ENCODE measurements around the gene UFSP2. TPM values are rescaled to one million over a fixed set of nuclear protein-coding genes. Genes with fewer than 3 reads are reported as not detected.

The UFSP2 gene
- total RNA-seq, 3 donors from 2014 or later, result 20.6 to 48.3 (median 37.9) TPM

DNA sequence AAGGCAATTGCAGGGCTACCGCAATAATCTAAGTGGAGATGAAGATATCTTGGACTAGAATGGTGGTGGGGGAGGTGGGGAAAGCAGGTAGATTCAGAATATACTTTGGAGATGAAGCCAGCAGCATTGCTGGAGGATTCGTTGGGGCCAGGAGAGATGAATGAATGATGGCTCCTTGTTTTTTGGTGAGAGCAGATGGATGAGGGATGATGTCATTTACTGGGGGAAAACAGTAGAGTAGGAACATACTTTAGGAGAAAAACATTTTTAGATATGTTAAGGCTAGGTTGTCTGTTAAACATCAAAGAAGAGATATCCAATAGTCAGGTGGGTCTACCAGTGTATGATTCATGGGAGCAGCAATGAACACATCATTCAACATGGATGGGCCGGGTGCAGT, 39.9 kb upstream of the UFSP2 start:
- H3K9me3 ChIP-seq, result no peaks in the 10 kb centered on the region
- H3K4me3 ChIP-seq, result no peak overlapping the region
- H3K36me3 ChIP-seq, result no peaks in the 10 kb centered on the region
- DNase-seq (ENCODE audit: low spot score in 2 of 2), result no peak
- intact Hi-C loops (cut with DNase I; ENCODE audit: low total_unique reads), result no loop called here
- no peak for TF ChIP-seq POLR2A (IDR thresholded peaks at IDR 0.05)
- TF ChIP-seq POLR2AphosphoS5 (IDR thresholded peaks at IDR 0.05), result no peak
- TF ChIP-seq, protein P1, sequence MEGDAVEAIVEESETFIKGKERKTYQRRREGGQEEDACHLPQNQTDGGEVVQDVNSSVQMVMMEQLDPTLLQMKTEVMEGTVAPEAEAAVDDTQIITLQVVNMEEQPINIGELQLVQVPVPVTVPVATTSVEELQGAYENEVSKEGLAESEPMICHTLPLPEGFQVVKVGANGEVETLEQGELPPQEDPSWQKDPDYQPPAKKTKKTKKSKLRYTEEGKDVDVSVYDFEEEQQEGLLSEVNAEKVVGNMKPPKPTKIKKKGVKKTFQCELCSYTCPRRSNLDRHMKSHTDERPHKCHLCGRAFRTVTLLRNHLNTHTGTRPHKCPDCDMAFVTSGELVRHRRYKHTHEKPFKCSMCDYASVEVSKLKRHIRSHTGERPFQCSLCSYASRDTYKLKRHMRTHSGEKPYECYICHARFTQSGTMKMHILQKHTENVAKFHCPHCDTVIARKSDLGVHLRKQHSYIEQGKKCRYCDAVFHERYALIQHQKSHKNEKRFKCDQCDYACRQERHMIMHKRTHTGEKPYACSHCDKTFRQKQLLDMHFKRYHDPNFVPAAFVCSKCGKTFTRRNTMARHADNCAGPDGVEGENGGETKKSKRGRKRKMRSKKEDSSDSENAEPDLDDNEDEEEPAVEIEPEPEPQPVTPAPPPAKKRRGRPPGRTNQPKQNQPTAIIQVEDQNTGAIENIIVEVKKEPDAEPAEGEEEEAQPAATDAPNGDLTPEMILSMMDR (IDR thresholded peaks at IDR 0.05), result no peak
- H3K4me1 ChIP-seq, result no peaks in the 10 kb centered on the region
- no peaks in the 10 kb centered on the region for H3K27me3 ChIP-seq
- no peak overlapping the region for H3K27ac ChIP-seq

DNA sequence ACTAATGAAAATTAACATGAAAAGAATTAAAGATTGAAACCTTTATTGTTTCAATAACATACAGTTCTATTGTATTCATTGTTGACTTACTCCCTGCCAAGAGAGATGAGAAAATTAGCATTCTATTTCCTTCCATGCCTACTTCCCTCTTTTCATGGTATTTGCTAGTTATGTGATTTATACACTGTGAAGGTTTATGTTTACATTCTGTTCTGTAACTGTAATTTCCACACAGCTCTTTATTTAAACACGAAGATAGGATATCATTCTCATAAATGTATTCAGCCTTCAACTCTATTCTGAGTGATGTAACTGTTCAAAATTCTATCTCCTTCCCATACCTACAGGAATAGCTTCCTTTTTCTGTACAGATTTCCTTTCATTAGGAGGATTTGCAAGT, 39.1 kb upstream of the UFSP2 start:
- H3K9me3 ChIP-seq, result no peaks in the 10 kb centered on the region
- no peaks in the 10 kb centered on the region for H3K36me3 ChIP-seq
- no peak for TF ChIP-seq POLR2A (IDR thresholded peaks at IDR 0.05)
- TF ChIP-seq, protein P1 (IDR thresholded peaks at IDR 0.05), result no peak
- TF ChIP-seq POLR2AphosphoS5 (IDR thresholded peaks at IDR 0.05), result no peak
- no peaks in the 10 kb centered on the region for H3K4me1 ChIP-seq
- no peak overlapping the region for H3K4me3 ChIP-seq
- intact Hi-C loops (cut with DNase I; ENCODE audit: low total_unique reads), result no loop called here
- H3K27ac ChIP-seq, result no peak overlapping the region
- no peak for DNase-seq (ENCODE audit: low spot score in 2 of 2)
- H3K27me3 ChIP-seq, result no peaks in the 10 kb centered on the region

DNA sequence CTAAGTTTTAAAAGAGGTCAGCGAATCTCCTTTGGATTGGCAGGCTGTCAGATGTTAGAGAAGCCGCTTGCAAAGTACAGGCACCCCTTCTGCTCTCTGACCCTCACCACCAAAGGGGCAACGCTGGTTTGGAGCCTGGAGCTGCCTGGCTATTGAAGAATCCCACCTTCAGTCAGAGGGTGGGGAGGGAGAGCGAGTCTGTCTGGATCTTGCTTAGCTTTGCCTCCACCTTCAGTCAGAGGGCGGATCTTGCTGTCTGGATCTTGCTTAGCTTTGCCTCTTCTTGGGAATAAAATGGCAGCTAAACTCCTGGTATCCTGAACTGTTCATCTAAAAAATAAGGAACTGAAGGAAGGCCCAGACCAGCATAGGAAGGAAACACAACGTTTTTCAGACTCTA, 38.4 kb upstream of the UFSP2 start:
- no peaks in the 10 kb centered on the region for H3K27me3 ChIP-seq
- H3K9me3 ChIP-seq, result no peaks in the 10 kb centered on the region
- intact Hi-C loops (cut with DNase I; ENCODE audit: low total_unique reads), result no loop called here
- H3K4me1 ChIP-seq, result no peaks in the 10 kb centered on the region
- TF ChIP-seq, protein P1 (IDR thresholded peaks at IDR 0.05), result no peak
- TF ChIP-seq POLR2AphosphoS5 (IDR thresholded peaks at IDR 0.05) (no peak), POLR2A (IDR thresholded peaks at IDR 0.05) (no peak)
- no peak for DNase-seq (ENCODE audit: low spot score in 2 of 2)
- H3K27ac ChIP-seq, result no peak overlapping the region
- no peaks in the 10 kb centered on the region for H3K36me3 ChIP-seq
- H3K4me3 ChIP-seq, result no peak overlapping the region

DNA sequence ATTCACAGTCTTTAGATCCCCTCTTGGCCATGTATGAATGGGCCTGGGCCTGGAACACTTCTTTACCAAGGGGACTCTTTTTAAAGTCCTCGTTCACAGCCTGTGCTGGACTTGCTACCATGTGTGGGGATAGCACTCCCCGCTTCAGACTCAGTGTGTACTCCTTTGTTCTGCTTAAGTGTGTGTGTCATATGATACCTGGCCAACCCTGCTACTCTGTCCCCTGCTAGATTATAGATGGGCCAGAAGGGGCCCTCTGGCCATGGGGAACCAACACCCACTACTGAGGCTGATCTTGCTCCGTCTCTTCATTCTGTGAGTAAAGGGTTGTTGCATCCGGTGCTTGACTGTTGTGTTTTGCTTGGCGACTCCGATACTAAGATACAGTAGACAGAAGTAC, 37.8 kb upstream of the UFSP2 start:
- Histone ChIP-seq H3K4me3 (no peak overlapping the region), H3K4me1 (no peaks in the 10 kb centered on the region), H3K36me3 (no peaks in the 10 kb centered on the region), H3K27ac (no peak overlapping the region), H3K27me3 (no peaks in the 10 kb centered on the region), H3K9me3 (no peaks in the 10 kb centered on the region)
- DNase-seq (ENCODE audit: low spot score in 2 of 2), result no peak
- TF ChIP-seq, protein P1 (IDR thresholded peaks at IDR 0.05), result no peak
- TF ChIP-seq POLR2A (IDR thresholded peaks at IDR 0.05) (no peak), POLR2AphosphoS5 (IDR thresholded peaks at IDR 0.05) (no peak)
- intact Hi-C loops (cut with DNase I; ENCODE audit: low total_unique reads), result no loop called here

DNA sequence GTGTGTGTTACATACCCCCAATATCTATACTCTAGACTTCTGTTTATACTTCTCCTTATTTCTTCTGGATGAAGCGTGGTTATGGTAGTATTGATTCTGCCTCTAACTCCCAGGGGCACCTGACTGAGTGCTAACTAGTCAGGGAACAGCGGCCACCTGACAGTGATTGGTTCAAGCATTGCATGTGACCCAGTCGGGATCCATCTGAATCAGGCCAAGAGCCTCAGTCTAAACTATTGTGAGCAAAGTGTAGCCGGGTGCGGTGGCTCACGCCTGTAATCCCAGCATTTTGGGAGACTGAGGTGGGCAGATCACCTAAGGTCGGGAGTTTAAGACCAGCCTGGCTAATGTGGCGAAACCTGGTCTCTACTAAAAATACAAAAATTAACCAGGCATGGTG, 35.8 kb upstream of the UFSP2 start:
- no peaks in the 10 kb centered on the region for H3K27me3 ChIP-seq
- intact Hi-C loops (cut with DNase I; ENCODE audit: low total_unique reads), result no loop called here
- no peaks in the 10 kb centered on the region for H3K36me3 ChIP-seq
- TF ChIP-seq POLR2A (IDR thresholded peaks at IDR 0.05) (no peak), POLR2AphosphoS5 (IDR thresholded peaks at IDR 0.05) (no peak)
- TF ChIP-seq, protein P1 (IDR thresholded peaks at IDR 0.05), result no peak
- H3K9me3 ChIP-seq, result no peaks in the 10 kb centered on the region
- H3K4me1 ChIP-seq, result no peaks in the 10 kb centered on the region
- H3K27ac ChIP-seq, result no peak overlapping the region
- no peak for DNase-seq (ENCODE audit: low spot score in 2 of 2)
- no peak overlapping the region for H3K4me3 ChIP-seq

Measured in breast epithelium (tissue), 4 donors.